T-cell (primary cell): ENCODE data around the gene NCOA7. TPM values are rescaled to one million over a fixed set of nuclear protein-coding genes. Genes with fewer than 3 reads are reported as not detected.

Experiments used
- ATAC-seq, 4 experiments: fragments of 200-7000 bp in 3 of 4; fragments of 150-1000 bp in 1 of 4; cut with Tn5 transposase; replicated peaks in 1 of 4; 1 replicate in 3 of 4; 2 replicates in 1 of 4; pipeline ENCODE4 v1.10.0; 2021; ENCODE audit warnings: moderate library complexity in 3 of 4, mild to moderate bottlenecking in 2 of 4, moderate number of reproducible peaks in 1 of 4
- CTCF ChIA-PET, 2 donors: fragments of 300-600 bp; sonication (Branson Sonifier 250); formaldehyde crosslinking; loops; one replicate each; lab custom pipeline; 2022; ENCODE audit warnings: antibody characterized with exemption in 2 of 2; lab: Charles Lee
- POLR2A ChIA-PET, 2 donors: fragments of 300-600 bp; sonication (Branson Sonifier 250); formaldehyde crosslinking; loops; one replicate each; lab custom pipeline; 2022; ENCODE audit warnings: antibody characterized with exemption in 2 of 2; lab: Charles Lee
- DNase-seq, 35 experiments: peaks; one replicate each; pipeline versions ENCODE4 v3.0.0 to v3.0.0-alpha.2; 2013 to 2023
- H3K27ac ChIP-seq: one replicate; pipeline ENCODE4 v1.5.1; 2013; ENCODE audit warnings: low read length
- H3K27me3 ChIP-seq, 2 experiments: replicated peaks in 1 of 2; 1 replicate in 1 of 2; 2 replicates in 1 of 2; pipeline versions ENCODE4 v1.6.1 to v1.7.0; 2013; ENCODE audit warnings: low read length in 1 of 2, mixed read lengths in 1 of 2; ENCODE audit not compliant: control insufficient read depth in 2 of 2, insufficient read depth in 2 of 2; ENCODE audit errors: extremely low read depth in 1 of 2
- H3K36me3 ChIP-seq, 2 donors: 1 replicate in 1 of 2; 2 replicates in 1 of 2; pipeline versions ENCODE4 v1.6.1 to v1.7.0; 2013; ENCODE audit warnings: low read length in 1 of 2; ENCODE audit not compliant: control insufficient read depth in 2 of 2, insufficient read depth in 1 of 2; ENCODE audit errors: extremely low read depth in 1 of 2
- H3K4me1 ChIP-seq, 2 experiments: 1 replicate in 1 of 2; 2 replicates in 1 of 2; pipeline versions ENCODE4 v1.6.1 to v1.7.0; 2013; ENCODE audit warnings: low read length in 2 of 2, mixed read lengths in 1 of 2; ENCODE audit not compliant: insufficient read depth in 2 of 2, control insufficient read depth in 1 of 2; ENCODE audit errors: extremely low read depth in 1 of 2
- H3K4me3 ChIP-seq, 2 donors: 1 replicate in 1 of 2; 2 replicates in 1 of 2; pipeline versions ENCODE4 v1.5.1 to v1.7.0; 2013; ENCODE audit warnings: mild to moderate bottlenecking in 2 of 2, low read length in 1 of 2, moderate library complexity in 1 of 2; ENCODE audit not compliant: control insufficient read depth in 1 of 2; ENCODE audit errors: extremely low read depth in 1 of 2
- H3K9me3 ChIP-seq: 2 replicates; pipeline ENCODE4 v1.7.0; 2013
- H3K27ac Mint-ChIP-seq, 2 donors: one replicate each; pipeline ENCODE4 v1.8.0; 2020 to 2021; ENCODE audit warnings: mild to moderate bottlenecking in 2 of 2, mixed read lengths in 2 of 2
- H3K27me3 Mint-ChIP-seq, 2 donors: one replicate each; pipeline ENCODE4 v1.8.0; 2021 to 2022; ENCODE audit warnings: mixed read lengths in 2 of 2
- H3K36me3 Mint-ChIP-seq: one replicate; pipeline ENCODE4 v1.8.0; 2021; ENCODE audit warnings: mixed read lengths
- H3K4me1 Mint-ChIP-seq, 3 donors: one replicate each; pipeline ENCODE4 v1.8.0; 2020 to 2022; ENCODE audit warnings: mixed read lengths in 3 of 3, mild to moderate bottlenecking in 1 of 3
- H3K4me3 Mint-ChIP-seq, 3 donors: one replicate each; pipeline ENCODE4 v1.8.0; 2020 to 2022; ENCODE audit warnings: mild to moderate bottlenecking in 3 of 3, mixed read lengths in 3 of 3, moderate library complexity in 3 of 3
- H3K9me3 Mint-ChIP-seq, 3 donors: one replicate each; pipeline ENCODE4 v1.8.0; 2020 to 2022; ENCODE audit warnings: mixed read lengths in 3 of 3
- WGBS: methylation state at CpG from one replicate; pipeline ENCODE4 v1.1.5; 2013; ENCODE audit warnings: missing lambda C conversion rate; ENCODE audit not compliant: insufficient coverage; 5-methylcytosine and 5-hydroxymethylcytosine counted together
- total RNA-seq, 35 experiments: library from RNA in 6 of 35; stranded (reverse) in 6 of 35; fragments of 120-200 nt in 1 of 35; gene quantifications; one replicate each; pipeline versions ENCODE4 v1.2.1 to v1.2.4 and lab custom pipeline; 2013 to 2026

NCOA7 gene
- total RNA-seq, 5 donors from 2014 or later (not counting 1 experiment from before 2014, with no cell fraction given): 40.3 to 51.6 (median 46.4) TPM

- Mint-ChIP-seq H3K4me1 (peaks cover 14 to 24% (median 24%) of the 10 kb centered on the region in 3 donors), H3K9me3 (peaks cover 0 to 12% (median 2%) of the 10 kb centered on the region in 3 donors), H3K27me3 (no peaks in the 10 kb centered on the region), H3K4me3 (no peak overlapping the region), H3K36me3 (peaks cover 36% of the 10 kb centered on the region), H3K27ac (peak overlapping the region in 1 of 2 donors; percentile 18)
- H3K27me3 ChIP-seq: no peaks in the 10 kb centered on the region
- H3K4me3 ChIP-seq: no peak overlapping the region
- ChIA-PET CTCF (no interaction called here), POLR2A (no interaction called here)
- DNase-seq (no peak), ATAC-seq (no peak)
- H3K36me3 ChIP-seq: peaks cover 12 to 18% of the 10 kb centered on the region in 2 donors
- H3K9me3 ChIP-seq: no peaks in the 10 kb centered on the region
- 100% methylated on average over 1 of the region's 1 CpG for WGBS
- H3K4me1 ChIP-seq: no peaks in the 10 kb centered on the region
- no peak overlapping the region for H3K27ac ChIP-seq
Observed at GRCh38 chr6:125853168-125853567, 62.4 kb downstream of the NCOA7 start.

- Histone ChIP-seq H3K9me3 (no peaks in the 10 kb centered on the region), H3K4me3 (no peak overlapping the region), H3K27me3 (no peaks in the 10 kb centered on the region), H3K36me3 (peaks cover 12 to 18% of the 10 kb centered on the region in 2 donors), H3K27ac (no peak overlapping the region), H3K4me1 (no peaks in the 10 kb centered on the region)
- no CpG with 5 or more reads among the region's 1 CpG for WGBS
- Mint-ChIP-seq H3K4me3 (no peak overlapping the region), H3K4me1 (peaks cover 14 to 30% (median 26%) of the 10 kb centered on the region in 3 donors), H3K27me3 (no peaks in the 10 kb centered on the region), H3K27ac (no peak overlapping the region), H3K36me3 (peaks cover 36% of the 10 kb centered on the region), H3K9me3 (peaks cover 0 to 12% (median 2%) of the 10 kb centered on the region in 3 donors)
- no peak for ATAC-seq
- POLR2A ChIA-PET: no interaction called here
- DNase-seq: no peak
- CTCF ChIA-PET: no interaction called here
Observed at GRCh38 chr6:125853756-125854155, 63.0 kb downstream of the NCOA7 start.

DNA sequence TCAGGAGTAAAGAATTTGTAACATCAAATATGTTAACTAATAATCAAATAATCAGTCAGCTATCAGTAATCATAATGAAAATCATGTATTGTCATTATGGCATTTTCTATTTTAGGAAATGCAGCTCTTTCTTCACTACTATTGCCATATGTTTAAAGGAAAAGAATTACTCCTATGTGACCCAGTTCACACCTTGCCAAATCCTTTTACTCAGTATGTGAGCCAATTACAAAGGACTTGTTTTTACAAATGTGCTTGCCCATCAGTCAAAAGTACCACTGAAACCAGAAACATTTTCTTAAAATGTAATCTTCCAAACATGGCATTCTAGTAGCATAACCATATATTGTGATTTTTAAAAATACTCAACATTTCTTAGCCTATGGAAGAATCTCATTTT, 63.6 kb downstream of the NCOA7 start:
- no peak for ATAC-seq
- H3K27me3 ChIP-seq: no peaks in the 10 kb centered on the region
- no peak overlapping the region for H3K4me3 ChIP-seq
- Mint-ChIP-seq H3K36me3 (peaks cover 41% of the 10 kb centered on the region), H3K27ac (no peak overlapping the region), H3K4me1 (peaks cover 14 to 33% (median 29%) of the 10 kb centered on the region in 3 donors), H3K4me3 (no peak overlapping the region), H3K27me3 (no peaks in the 10 kb centered on the region), H3K9me3 (peaks cover 0 to 12% (median 2%) of the 10 kb centered on the region in 3 donors)
- no peak overlapping the region for H3K27ac ChIP-seq
- POLR2A ChIA-PET: no interaction called here
- H3K36me3 ChIP-seq: peaks cover 12 to 18% of the 10 kb centered on the region in 2 donors
- no peaks in the 10 kb centered on the region for H3K4me1 ChIP-seq
- DNase-seq: no peak
- H3K9me3 ChIP-seq: no peaks in the 10 kb centered on the region
- CTCF ChIA-PET: no interaction called here

GRCh38 chr6:125855783-125856182, 65.0 kb downstream of the NCOA7 start:
- ChIA-PET CTCF (no interaction called here), POLR2A (no interaction called here)
- Mint-ChIP-seq H3K9me3 (peaks cover 0 to 12% (median 2%) of the 10 kb centered on the region in 3 donors), H3K4me3 (no peak overlapping the region), H3K36me3 (peaks cover 43% of the 10 kb centered on the region), H3K27me3 (no peaks in the 10 kb centered on the region), H3K27ac (peak overlapping the region in 1 of 2 donors; percentile 6), H3K4me1 (peaks cover 10 to 33% (median 29%) of the 10 kb centered on the region in 3 donors)
- no peaks in the 10 kb centered on the region for H3K9me3 ChIP-seq
- peaks cover 12 to 18% of the 10 kb centered on the region in 2 donors for H3K36me3 ChIP-seq
- ATAC-seq (no peak), DNase-seq (no peak)
- no peak overlapping the region for H3K4me3 ChIP-seq
- no peaks in the 10 kb centered on the region for H3K4me1 ChIP-seq
- 50% methylated on average over 1 of the region's 6 CpGs for WGBS
- H3K27ac ChIP-seq: no peak overlapping the region
- H3K27me3 ChIP-seq: no peaks in the 10 kb centered on the region

DNA sequence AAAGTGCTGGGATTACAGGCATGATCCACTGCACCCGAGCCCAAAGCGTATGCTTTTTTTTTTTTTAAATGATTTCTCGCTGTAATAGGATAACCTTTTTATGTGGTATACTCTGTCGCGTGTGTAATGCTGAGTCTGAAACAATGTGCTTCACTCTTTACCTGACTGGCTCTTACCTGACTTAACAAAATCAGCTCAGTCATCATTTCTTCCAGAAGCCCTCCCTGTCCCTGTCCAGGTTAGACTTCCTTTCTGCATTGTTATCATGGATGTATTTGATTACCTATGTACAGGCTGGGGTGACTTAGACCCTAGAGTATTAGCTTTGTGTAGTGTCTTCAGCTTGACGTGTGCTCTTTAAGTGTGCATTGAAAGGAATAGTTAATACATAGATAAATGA, 67.1 kb downstream of the NCOA7 start:
- ATAC-seq: no peak
- no peak for DNase-seq
- H3K4me3 Mint-ChIP-seq: no peak overlapping the region
- peaks cover 0 to under 1% (median 0%) of the 10 kb centered on the region in 3 donors for H3K9me3 Mint-ChIP-seq
- H3K9me3 ChIP-seq: no peaks in the 10 kb centered on the region
- H3K27ac ChIP-seq: no peak overlapping the region
- peaks cover 12 to 18% of the 10 kb centered on the region in 2 donors for H3K36me3 ChIP-seq
- no peaks in the 10 kb centered on the region for H3K27me3 ChIP-seq
- no peak overlapping the region for H3K27ac Mint-ChIP-seq
- ChIA-PET CTCF (interaction anchor here in 1 of 2 donors (1.7 kb wide), 1 partner anchor 67 kb away, joined by 7 read pairs; the partner anchor contains the start of gene NCOA7), POLR2A (no interaction called here)
- WGBS: 100% methylated on average over 3 of the region's 6 CpGs
- H3K4me3 ChIP-seq: no peak overlapping the region
- no peaks in the 10 kb centered on the region for H3K27me3 Mint-ChIP-seq
- no peaks in the 10 kb centered on the region for H3K4me1 ChIP-seq
- peaks cover 30% of the 10 kb centered on the region for H3K36me3 Mint-ChIP-seq
- H3K4me1 Mint-ChIP-seq: peaks cover 10 to 29% (median 23%) of the 10 kb centered on the region in 3 donors

DNA sequence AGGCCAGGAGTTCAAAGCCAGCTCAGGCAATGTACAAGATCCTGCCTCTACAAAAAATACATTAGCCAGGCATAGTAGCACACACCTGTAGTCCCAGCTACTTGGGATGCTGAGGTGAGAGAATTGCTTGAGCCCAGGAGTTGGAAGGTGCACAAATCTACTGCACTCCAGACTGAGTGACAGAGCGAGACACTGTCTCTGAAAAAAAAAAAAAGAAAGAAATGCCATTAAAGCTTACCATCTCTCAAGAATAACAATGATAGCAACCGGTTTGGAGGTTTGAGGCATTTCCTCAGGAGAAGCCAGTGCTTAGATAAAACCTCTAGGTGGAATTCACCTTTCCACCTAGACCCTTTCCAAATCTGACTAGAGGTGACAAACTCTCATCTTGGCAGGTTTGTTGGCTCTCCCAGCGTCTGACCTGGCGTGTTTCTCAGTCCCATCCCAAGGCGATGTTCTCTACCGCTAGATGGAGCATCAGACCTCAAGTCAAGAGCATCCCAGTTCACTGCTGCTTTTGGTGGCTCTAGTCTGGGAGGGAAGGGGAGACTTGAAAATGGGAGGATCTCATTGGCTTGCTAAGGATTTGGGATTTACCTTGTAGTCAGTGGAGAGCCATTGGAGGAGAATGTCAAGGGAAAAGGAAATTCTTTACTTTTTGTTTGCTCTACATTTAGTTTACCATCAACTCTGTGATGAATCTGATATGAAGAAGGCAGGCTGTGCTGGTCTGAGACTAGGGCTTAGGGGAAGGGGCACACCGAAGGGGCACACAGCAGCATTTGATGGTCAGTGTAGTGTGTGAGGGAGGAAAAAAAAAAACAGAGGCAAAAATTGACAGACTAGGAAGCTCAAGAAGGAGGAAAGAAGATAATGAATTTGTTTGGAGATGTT, 67.9 kb downstream of the NCOA7 start:
- no peaks in the 10 kb centered on the region for H3K27me3 Mint-ChIP-seq
- H3K4me1 ChIP-seq: no peaks in the 10 kb centered on the region
- POLR2A ChIA-PET: no interaction called here
- no peaks in the 10 kb centered on the region for H3K9me3 ChIP-seq
- no peak overlapping the region for H3K4me3 Mint-ChIP-seq
- H3K4me3 ChIP-seq: no peak overlapping the region
- peak overlapping the region; percentile 17 to 19 for H3K27ac Mint-ChIP-seq
- peak in 16 of 35 experiments; percentile 1 to 52 (median 6) for DNase-seq
- H3K36me3 ChIP-seq: peaks cover 12 to 18% of the 10 kb centered on the region in 2 donors
- H3K9me3 Mint-ChIP-seq: no peaks in the 10 kb centered on the region
- CTCF ChIA-PET: interaction anchor here in 1 of 2 donors (0.6 to 1.7 kb wide), 3 partner anchors 68 to 247 kb away, joined by 3 to 7 read pairs (median 5); partner anchors contain the start of genes HINT3 and NCOA7
- peak; percentile 34 to 55 (median 42) for ATAC-seq
- 89% methylated on average over 4 of the region's 7 CpGs for WGBS
- H3K36me3 Mint-ChIP-seq: peaks cover 24% of the 10 kb centered on the region
- no peak overlapping the region for H3K27ac ChIP-seq
- H3K4me1 Mint-ChIP-seq: peaks cover 5 to 21% (median 14%) of the 10 kb centered on the region in 3 donors
- no peaks in the 10 kb centered on the region for H3K27me3 ChIP-seq
